GM12878 (cell line): Measurements from ENCODE around the gene CNTNAP2. TPM values are rescaled to one million over a fixed set of nuclear protein-coding genes. Genes with fewer than 3 reads are reported as not detected.

Source experiments
- ATAC-seq: fragments of 200-7000 bp; cut with Tn5 transposase; 3 replicates; pipeline ENCODE4 v1.9.1; 2020; ENCODE audit warnings: mild to moderate bottlenecking, moderate library complexity
- BruUV-seq: library from RNA; stranded (reverse); fragments of 400-500 nt; replicated peaks from 2 replicates; lab custom pipeline; 2021; lab: Mats Ljungman, UMichigan
- CTCF ChIA-PET: fragments of 300-600 bp; sonication (Branson Sonifier 250); formaldehyde crosslinking; extraction: SDS; loops from one replicate; lab custom pipeline; 2021; ENCODE audit warnings: inconsistent platforms; lab: Yijun Ruan, JAX
- POLR2A ChIA-PET: fragments of 350-600 bp; formaldehyde crosslinking; extraction: SDS; loops from one replicate; lab custom pipeline; 2021; ENCODE audit warnings: inconsistent platforms; lab: Charles Lee
- RAD21 ChIA-PET: fragments of 300-600 bp; sonication (Branson Sonifier 250); formaldehyde crosslinking; loops from one replicate; lab custom pipeline; 2023; ENCODE audit warnings: antibody characterized with exemption; ENCODE audit not compliant: unreplicated experiment; lab: Charles Lee
- SMC1A ChIA-PET: fragments of 300-600 bp; sonication (Branson Sonifier 250); formaldehyde crosslinking; loops from one replicate; lab custom pipeline; 2023; ENCODE audit not compliant: unreplicated experiment, uncharacterized antibody; lab: Charles Lee
- DNase-seq: peaks from one replicate; pipeline ENCODE4 v3.0.0-alpha.2; 2011; ENCODE audit warnings: low read depth, low spot score
- FAIRE-seq: peaks from 3 replicates; lab custom pipeline; 2011; peaks lifted over from hg19 to GRCh38; lab: Jason Lieb, UNC
- H2AFZ ChIP-seq: 2 replicates; pipeline ENCODE4 v1.6.0; 2011; ENCODE audit warnings: low read depth, low read length, control low read depth; ENCODE audit not compliant: control insufficient read depth
- H3K27ac ChIP-seq: 2 replicates; pipeline ENCODE4 v1.5.1; 2011; ENCODE audit warnings: control low read depth; ENCODE audit not compliant: control insufficient read depth, insufficient read depth
- H3K27me3 ChIP-seq, 2 experiments: replicated peaks in 1 of 2; 2 replicates each; pipeline versions ENCODE4 v1.6.0 to v1.6.1; 2011; ENCODE audit warnings: low read length in 1 of 2; ENCODE audit not compliant: control insufficient read depth in 2 of 2, insufficient read depth in 2 of 2
- H3K36me3 ChIP-seq, 2 experiments: 2 replicates each; pipeline ENCODE4 v1.5.1; 2011; ENCODE audit warnings: low read length in 1 of 2; ENCODE audit not compliant: control insufficient read depth in 2 of 2, insufficient read depth in 2 of 2
- H3K4me1 ChIP-seq: 2 replicates; pipeline ENCODE4 v1.6.1; 2011; ENCODE audit warnings: mild to moderate bottlenecking, low read length, moderate library complexity, mixed read lengths; ENCODE audit not compliant: control insufficient read depth, insufficient read depth
- H3K4me2 ChIP-seq: 2 replicates; pipeline ENCODE4 v1.6.0; 2011; ENCODE audit warnings: control low read depth; ENCODE audit not compliant: control insufficient read depth, insufficient read depth
- H3K4me3 ChIP-seq: fragments of 200-600 bp; sonication (generic); 2 replicates; pipeline ENCODE4 v1.5.1; 2016
- H3K79me2 ChIP-seq: 2 replicates; pipeline ENCODE4 v1.6.0; 2011; ENCODE audit warnings: low read length; ENCODE audit not compliant: control insufficient read depth, insufficient read depth
- H3K9ac ChIP-seq: 2 replicates; pipeline ENCODE4 v1.8.0; 2011; ENCODE audit warnings: low read length, control low read depth, mixed read lengths; ENCODE audit not compliant: control insufficient read depth, insufficient read depth
- H3K9me3 ChIP-seq: replicated peaks from 3 replicates; pipeline ENCODE4 v1.5.1; 2011; ENCODE audit warnings: mild to moderate bottlenecking, low read length; ENCODE audit not compliant: control insufficient read depth, insufficient read depth
- H4K20me1 ChIP-seq: 2 replicates; pipeline ENCODE4 v1.6.0; 2011; ENCODE audit not compliant: control insufficient read depth, insufficient read depth
- HDAC2 ChIP-seq: fragments of 200-600 bp; sonication (generic); IDR thresholded peaks from 2 replicates; pipeline ENCODE4 v1.6.1; 2017
- IKZF1 ChIP-seq: fragments of 450-650 bp; conservative IDR thresholded peaks from 2 replicates; pipeline ENCODE4 v1.6.1; 2017; ENCODE audit warnings: antibody characterized with exemption, mild to moderate bottlenecking
- NR2C1 ChIP-seq: fragments of 450-650 bp; IDR thresholded peaks from 2 replicates; pipeline ENCODE4 v1.6.1; 2017; ENCODE audit warnings: antibody characterized with exemption, mild to moderate bottlenecking, moderate library complexity
- PKNOX1 ChIP-seq: fragments of 450-650 bp; IDR thresholded peaks from 2 replicates; pipeline ENCODE4 v1.6.1; 2016; ENCODE audit warnings: mild to moderate bottlenecking
- RAD21 ChIP-seq: IDR thresholded peaks from 2 replicates; pipeline ENCODE4 v1.6.1; 2011; ENCODE audit warnings: mild to moderate bottlenecking, low read depth, low read length, moderate library complexity; ENCODE audit not compliant: insufficient read depth
- TARDBP ChIP-seq: IDR thresholded peaks from 2 replicates; pipeline ENCODE4 v1.6.1; 2016; ENCODE audit warnings: borderline replicate concordance
- ZBED1 ChIP-seq: IDR thresholded peaks from 2 replicates; pipeline ENCODE4 v1.6.1; 2016; ENCODE audit warnings: borderline replicate concordance
- WGBS: methylation state at CpG from one replicate; pipeline ENCODE4 v1.1.6; 2016; ENCODE audit warnings: low lambda C conversion rate; ENCODE audit not compliant: insufficient replicate concordance, insufficient coverage; ENCODE audit errors: missing lambda C conversion rate; 5-methylcytosine and 5-hydroxymethylcytosine counted together
- in situ Hi-C: fragments of 300-500 bp; cut with MboI; formaldehyde crosslinking; loops from 9 replicates; pipeline ENCODE4 v1.14.3; 2018; ENCODE audit warnings: mixed read lengths
- intact Hi-C: fragments of 100-400 bp; cut with micrococcal nuclease; formaldehyde crosslinking; loops from one replicate; pipeline ENCODE4 v1.14.2; 2022; ENCODE audit not compliant: unreplicated experiment
- polyA plus RNA-seq, 11 experiments: library from polyadenylated mRNA; depleted of rRNA in 4 of 11; unstranded in 6 of 11; stranded (reverse) in 5 of 11; fragments of >200 nt; fragmentation: Nextera tagmentation in 4 of 11; fragmentation: Illumina TruSeq in 1 of 11; extraction: Ambion mirVana in 4 of 11; extraction: Trizol in 1 of 11; gene quantifications; 1 replicate in 1 of 11; 2 replicates in 10 of 11; pipeline versions ENCODE4 v1.2.1 to v1.2.3, GENCODE V29; 2011 to 2016; ENCODE audit warnings: inconsistent platforms in 2 of 11, missing spikeins in 2 of 11, low read depth in 1 of 11
- total RNA-seq, 4 experiments: library from RNA; depleted of rRNA in 3 of 4; stranded (reverse); fragments of >200 nt in 3 of 4; fragmentation: Illumina TruSeq in 1 of 4; extraction: Trizol in 1 of 4; gene quantifications; 2 replicates each; pipeline versions ENCODE4 v1.2.1 to v1.2.3, GENCODE V29; 2013 to 2021
- TF ChIP-seq, protein P1 (sequence below): fragments of 150-350 bp; IDR thresholded peaks from 2 replicates; pipeline ENCODE4 v1.6.1; 2014; ENCODE audit warnings: mild to moderate bottlenecking, low read depth, low read length
- TF ChIP-seq, protein P2 (sequence below): fragments of 450-650 bp; IDR thresholded peaks from 2 replicates; pipeline ENCODE4 v1.6.1; 2018; ENCODE audit warnings: mild to moderate bottlenecking, low read depth, moderate library complexity; ENCODE audit not compliant: partially characterized antibody
- TF ChIP-seq, protein P3 (sequence below): fragments of 450-650 bp; IDR thresholded peaks from 2 replicates; pipeline ENCODE4 v1.6.1; 2017; ENCODE audit warnings: mild to moderate bottlenecking, moderate library complexity
- TF ChIP-seq, protein P4 (sequence below): fragments of 450-650 bp; formaldehyde crosslinking; IDR thresholded peaks from 2 replicates; pipeline ENCODE4 v1.4.0; 2020; ENCODE audit warnings: mild to moderate bottlenecking, moderate library complexity

The CNTNAP2 gene
- total and polyA plus RNA-seq, 10 of the 15 experiments (the other 5 are each of a cell fraction or from before 2014, with no cell fraction given), result 0.03 to 0.08 (median 0.03) TPM; not detected in 7

GRCh38 chr7:147779949-147780348 lies 1663.3 kb downstream of the CNTNAP2 start:
- ChIA-PET SMC1A (no interaction called here), POLR2A (no interaction called here), CTCF (interaction anchor here (1.5 kb wide), 1 partner anchor 363 kb away, joined by 5 read pairs; no protein-coding TSS in a partner anchor), RAD21 (no interaction called here)
- no TSS peak for BruUV-seq
- intact Hi-C loops, result no loop called here
- in situ Hi-C loops, result no loop called here
- Histone ChIP-seq H3K9ac (no peak overlapping the region), H3K4me2 (no peak overlapping the region), H3K9me3 (no peaks in the 10 kb centered on the region), H4K20me1 (no peaks in the 10 kb centered on the region), H3K79me2 (no peaks in the 10 kb centered on the region), H2AFZ (no peak overlapping the region), H3K4me3 (no peak overlapping the region), H3K27me3 (no peaks in the 10 kb centered on the region), H3K36me3 (no peaks in the 10 kb centered on the region), H3K27ac (no peak overlapping the region), H3K4me1 (no peaks in the 10 kb centered on the region)
- ATAC-seq (no peak), FAIRE-seq (no peak), DNase-seq (no peak)
- WGBS, result 0% methylated on average over 3 of the region's 3 CpGs
- TF ChIP-seq, protein P1, sequence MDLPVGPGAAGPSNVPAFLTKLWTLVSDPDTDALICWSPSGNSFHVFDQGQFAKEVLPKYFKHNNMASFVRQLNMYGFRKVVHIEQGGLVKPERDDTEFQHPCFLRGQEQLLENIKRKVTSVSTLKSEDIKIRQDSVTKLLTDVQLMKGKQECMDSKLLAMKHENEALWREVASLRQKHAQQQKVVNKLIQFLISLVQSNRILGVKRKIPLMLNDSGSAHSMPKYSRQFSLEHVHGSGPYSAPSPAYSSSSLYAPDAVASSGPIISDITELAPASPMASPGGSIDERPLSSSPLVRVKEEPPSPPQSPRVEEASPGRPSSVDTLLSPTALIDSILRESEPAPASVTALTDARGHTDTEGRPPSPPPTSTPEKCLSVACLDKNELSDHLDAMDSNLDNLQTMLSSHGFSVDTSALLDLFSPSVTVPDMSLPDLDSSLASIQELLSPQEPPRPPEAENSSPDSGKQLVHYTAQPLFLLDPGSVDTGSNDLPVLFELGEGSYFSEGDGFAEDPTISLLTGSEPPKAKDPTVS, result no peak
- TF ChIP-seq NR2C1 (no peak), RAD21 (no peak), PKNOX1 (no peak), IKZF1 (no peak), TARDBP (no peak), ZBED1 (no peak), HDAC2 (no peak)
- TF ChIP-seq, protein P2, sequence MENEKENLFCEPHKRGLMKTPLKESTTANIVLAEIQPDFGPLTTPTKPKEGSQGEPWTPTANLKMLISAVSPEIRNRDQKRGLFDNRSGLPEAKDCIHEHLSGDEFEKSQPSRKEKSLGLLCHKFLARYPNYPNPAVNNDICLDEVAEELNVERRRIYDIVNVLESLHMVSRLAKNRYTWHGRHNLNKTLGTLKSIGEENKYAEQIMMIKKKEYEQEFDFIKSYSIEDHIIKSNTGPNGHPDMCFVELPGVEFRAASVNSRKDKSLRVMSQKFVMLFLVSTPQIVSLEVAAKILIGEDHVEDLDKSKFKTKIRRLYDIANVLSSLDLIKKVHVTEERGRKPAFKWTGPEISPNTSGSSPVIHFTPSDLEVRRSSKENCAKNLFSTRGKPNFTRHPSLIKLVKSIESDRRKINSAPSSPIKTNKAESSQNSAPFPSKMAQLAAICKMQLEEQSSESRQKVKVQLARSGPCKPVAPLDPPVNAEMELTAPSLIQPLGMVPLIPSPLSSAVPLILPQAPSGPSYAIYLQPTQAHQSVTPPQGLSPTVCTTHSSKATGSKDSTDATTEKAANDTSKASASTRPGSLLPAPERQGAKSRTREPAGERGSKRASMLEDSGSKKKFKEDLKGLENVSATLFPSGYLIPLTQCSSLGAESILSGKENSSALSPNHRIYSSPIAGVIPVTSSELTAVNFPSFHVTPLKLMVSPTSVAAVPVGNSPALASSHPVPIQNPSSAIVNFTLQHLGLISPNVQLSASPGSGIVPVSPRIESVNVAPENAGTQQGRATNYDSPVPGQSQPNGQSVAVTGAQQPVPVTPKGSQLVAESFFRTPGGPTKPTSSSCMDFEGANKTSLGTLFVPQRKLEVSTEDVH, result no peak
- TF ChIP-seq, protein P3, sequence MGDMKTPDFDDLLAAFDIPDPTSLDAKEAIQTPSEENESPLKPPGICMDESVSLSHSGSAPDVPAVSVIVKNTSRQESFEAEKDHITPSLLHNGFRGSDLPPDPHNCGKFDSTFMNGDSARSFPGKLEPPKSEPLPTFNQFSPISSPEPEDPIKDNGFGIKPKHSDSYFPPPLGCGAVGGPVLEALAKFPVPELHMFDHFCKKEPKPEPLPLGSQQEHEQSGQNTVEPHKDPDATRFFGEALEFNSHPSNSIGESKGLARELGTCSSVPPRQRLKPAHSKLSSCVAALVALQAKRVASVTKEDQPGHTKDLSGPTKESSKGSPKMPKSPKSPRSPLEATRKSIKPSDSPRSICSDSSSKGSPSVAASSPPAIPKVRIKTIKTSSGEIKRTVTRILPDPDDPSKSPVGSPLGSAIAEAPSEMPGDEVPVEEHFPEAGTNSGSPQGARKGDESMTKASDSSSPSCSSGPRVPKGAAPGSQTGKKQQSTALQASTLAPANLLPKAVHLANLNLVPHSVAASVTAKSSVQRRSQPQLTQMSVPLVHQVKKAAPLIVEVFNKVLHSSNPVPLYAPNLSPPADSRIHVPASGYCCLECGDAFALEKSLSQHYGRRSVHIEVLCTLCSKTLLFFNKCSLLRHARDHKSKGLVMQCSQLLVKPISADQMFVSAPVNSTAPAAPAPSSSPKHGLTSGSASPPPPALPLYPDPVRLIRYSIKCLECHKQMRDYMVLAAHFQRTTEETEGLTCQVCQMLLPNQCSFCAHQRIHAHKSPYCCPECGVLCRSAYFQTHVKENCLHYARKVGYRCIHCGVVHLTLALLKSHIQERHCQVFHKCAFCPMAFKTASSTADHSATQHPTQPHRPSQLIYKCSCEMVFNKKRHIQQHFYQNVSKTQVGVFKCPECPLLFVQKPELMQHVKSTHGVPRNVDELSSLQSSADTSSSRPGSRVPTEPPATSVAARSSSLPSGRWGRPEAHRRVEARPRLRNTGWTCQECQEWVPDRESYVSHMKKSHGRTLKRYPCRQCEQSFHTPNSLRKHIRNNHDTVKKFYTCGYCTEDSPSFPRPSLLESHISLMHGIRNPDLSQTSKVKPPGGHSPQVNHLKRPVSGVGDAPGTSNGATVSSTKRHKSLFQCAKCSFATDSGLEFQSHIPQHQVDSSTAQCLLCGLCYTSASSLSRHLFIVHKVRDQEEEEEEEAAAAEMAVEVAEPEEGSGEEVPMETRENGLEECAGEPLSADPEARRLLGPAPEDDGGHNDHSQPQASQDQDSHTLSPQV, result no peak
- TF ChIP-seq, protein P4, sequence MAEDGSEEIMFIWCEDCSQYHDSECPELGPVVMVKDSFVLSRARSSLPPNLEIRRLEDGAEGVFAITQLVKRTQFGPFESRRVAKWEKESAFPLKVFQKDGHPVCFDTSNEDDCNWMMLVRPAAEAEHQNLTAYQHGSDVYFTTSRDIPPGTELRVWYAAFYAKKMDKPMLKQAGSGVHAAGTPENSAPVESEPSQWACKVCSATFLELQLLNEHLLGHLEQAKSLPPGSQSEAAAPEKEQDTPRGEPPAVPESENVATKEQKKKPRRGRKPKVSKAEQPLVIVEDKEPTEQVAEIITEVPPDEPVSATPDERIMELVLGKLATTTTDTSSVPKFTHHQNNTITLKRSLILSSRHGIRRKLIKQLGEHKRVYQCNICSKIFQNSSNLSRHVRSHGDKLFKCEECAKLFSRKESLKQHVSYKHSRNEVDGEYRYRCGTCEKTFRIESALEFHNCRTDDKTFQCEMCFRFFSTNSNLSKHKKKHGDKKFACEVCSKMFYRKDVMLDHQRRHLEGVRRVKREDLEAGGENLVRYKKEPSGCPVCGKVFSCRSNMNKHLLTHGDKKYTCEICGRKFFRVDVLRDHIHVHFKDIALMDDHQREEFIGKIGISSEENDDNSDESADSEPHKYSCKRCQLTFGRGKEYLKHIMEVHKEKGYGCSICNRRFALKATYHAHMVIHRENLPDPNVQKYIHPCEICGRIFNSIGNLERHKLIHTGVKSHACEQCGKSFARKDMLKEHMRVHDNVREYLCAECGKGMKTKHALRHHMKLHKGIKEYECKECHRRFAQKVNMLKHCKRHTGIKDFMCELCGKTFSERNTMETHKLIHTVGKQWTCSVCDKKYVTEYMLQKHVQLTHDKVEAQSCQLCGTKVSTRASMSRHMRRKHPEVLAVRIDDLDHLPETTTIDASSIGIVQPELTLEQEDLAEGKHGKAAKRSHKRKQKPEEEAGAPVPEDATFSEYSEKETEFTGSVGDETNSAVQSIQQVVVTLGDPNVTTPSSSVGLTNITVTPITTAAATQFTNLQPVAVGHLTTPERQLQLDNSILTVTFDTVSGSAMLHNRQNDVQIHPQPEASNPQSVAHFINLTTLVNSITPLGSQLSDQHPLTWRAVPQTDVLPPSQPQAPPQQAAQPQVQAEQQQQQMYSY, result no peak
